GM21528 (cell line): ENCODE data around the gene USP2.

Source experiments
- ATAC-seq: cut with Tn5 transposase; IDR thresholded peaks from one replicate; pipeline ENCODE4 v1.9.1; 2021; ENCODE audit warnings: mild to moderate bottlenecking, moderate library complexity; ENCODE audit not compliant: unreplicated experiment, low FRiP score

Gene USP2

GRCh38 chr11:119381181-119381988 lies at the start of gene USP2:
USP2 (minus strand) TSS chr11:119381690; CDS start chr11:119373480, 8,210 bp downstream.
- ATAC-seq, result peak; percentile 94

DNA sequence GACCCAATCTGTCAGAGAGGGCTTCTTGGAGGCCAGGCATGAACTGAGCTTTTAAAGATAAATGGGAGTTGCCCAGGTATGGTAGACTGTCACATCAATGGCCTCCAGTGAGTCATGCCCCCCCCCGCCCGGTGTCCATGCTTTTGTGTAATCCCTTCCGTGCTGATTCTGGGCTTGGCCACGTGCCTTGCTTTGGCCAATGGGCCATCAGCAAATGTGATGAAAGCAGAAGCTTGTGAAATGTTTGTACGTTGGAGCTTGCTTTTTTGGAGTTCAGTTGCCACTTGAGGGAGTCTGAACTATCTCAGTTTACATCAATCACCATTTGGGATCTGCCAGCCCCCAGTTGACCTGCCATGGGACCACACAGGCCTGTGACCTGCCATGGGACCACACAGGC lies 45.8 kb upstream of the USP2 start:
- ATAC-seq, result no peak

DNA sequence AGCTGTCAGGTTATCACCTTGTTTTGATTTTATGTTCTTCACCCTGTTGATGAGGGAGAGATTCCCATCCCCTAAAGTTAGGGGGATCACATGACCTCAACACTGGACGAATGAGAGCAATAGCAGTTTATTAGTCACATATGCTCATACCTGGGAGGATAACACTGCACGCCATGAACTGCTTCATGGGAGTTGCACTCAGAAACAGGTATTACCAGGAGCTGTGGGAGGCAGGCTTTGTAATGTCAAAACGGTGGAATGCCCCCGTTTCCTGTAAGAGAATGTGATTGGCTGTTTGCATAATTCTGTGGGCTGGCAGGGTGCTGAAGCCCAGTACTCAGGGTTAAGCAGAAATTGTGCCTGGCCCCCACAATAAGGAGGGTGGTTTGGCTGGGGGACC lies 44.7 kb upstream of the USP2 start:
- ATAC-seq, result no peak

DNA sequence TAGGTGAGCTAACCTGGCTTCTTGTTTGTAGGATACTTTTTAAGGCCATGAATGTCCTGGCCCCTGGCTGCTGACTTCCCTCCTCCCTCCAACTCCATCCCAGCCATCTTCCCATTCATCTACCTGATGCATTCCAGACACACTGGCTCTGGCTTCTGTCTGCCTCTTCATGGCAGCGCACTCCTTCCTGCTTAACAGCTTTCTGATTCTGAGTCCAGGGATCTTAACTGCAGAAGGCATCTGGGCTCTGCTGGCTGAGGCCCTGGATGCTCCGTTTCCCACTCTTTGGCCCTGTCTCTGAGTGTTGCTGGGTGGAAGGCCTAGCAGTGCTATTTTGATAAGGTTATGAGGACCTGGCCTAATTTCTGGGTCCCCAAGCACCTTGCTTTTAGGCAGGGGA lies 43.3 kb upstream of the USP2 start:
- ATAC-seq, result no peak

DNA sequence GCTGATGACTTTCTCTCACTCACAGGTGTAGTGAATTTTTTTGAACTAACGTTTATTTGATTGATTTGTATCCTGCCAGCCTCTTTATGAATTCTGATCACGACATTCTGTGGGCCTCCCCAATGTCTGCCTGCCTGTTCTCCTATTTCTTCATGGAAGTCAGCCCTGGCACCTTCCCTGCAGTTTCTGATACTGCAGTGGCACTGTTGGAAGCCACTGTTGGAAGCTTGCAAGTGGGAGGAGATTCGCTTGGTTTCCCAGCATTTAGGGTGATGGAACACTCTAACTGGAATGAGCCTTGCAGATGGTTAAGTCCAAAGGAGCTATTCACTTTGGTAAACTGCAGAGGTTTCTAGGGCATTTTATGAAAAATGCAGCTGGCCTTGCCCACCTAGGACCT lies 42.8 kb upstream of the USP2 start:
- ATAC-seq, result no peak

- ATAC-seq, result no peak
These were observed 42.2 kb upstream of the USP2 start for GRCh38 chr11:119423509-119424254.

DNA sequence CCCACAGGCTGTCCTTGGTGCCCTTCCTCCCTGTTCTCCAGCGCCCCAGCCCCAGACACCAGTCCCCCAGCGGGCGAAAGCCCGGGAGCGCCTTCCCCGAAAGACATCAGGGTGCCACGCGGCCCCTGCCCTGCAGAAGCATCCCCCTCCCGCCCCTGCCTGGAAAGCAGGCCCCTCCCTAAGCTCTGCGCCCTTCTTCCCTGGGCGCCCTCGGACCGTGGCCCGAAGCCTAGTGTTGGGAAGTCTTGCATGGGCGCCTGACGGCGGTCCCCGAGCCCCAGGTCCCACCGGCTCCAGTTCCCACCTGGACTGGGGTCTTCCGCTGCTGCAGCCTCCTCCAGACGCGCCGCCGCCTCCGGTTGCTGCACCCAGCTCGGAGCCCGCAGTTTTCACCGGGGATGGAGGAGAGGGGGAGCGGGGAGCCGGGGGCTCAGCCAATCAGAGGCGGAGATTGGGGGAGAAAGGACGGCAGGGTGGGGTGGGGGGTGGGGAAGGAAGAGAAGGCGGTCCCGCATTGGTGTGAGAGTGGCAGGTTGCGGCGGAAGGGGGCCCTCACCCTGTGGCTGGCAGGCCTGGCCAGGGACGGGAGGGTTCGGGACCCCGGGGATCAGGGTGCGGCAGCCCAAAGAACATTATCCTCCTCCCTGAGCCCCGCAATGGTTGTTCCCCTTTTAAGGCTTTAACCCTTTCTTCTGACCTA lies 41.5 kb upstream of the USP2 start, which contains the start of gene THY1:
Gene THY1 (minus strand): TSS at position 364 of the 700 bp plus-strand sequence. CDS start 2,267 bp downstream, outside the sequence.
- no peak for ATAC-seq

DNA sequence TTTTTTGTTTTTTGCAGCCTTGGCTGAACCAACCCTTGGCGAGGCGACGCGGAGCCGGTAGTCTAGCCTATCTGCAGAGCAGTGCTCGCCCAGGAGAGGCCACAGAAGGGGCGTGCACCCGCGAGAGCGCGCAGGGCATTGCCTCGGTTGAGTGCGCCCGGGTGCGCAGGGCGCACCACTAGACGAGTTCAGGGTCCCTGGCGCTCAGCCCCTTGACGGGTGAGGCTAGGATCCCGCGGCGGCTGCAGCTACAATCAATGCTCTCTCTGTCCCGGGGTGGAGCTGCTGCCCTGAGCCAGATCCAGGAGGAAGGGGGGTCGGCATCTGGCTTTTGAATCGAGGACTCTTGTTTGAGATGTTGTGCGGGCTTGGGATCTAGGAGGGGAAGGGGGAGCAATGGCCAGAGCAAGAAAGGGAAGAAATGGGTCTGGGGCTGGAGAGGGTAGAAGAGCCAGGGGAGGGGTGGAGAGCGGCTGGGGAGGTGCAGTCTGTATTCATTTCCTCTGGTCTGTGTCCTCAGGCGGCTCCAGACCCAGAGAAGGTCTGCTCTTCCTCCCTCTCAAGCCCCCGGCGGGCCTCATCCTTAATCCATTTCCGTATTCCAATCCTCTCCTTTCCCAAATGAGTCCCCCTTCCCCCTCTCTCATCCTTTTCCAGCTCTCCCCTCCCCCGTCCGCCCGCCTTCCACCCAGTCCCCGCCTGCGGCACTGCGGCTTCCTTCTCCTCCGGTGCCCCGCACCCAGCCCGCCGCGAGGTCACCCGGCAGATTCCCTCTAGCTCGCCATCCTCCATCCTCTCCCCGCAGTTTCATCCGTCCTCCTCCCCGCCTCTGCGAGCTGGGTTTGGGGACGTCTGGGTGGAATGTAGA lies 40.7 kb upstream of the USP2 start:
- no peak for ATAC-seq

DNA sequence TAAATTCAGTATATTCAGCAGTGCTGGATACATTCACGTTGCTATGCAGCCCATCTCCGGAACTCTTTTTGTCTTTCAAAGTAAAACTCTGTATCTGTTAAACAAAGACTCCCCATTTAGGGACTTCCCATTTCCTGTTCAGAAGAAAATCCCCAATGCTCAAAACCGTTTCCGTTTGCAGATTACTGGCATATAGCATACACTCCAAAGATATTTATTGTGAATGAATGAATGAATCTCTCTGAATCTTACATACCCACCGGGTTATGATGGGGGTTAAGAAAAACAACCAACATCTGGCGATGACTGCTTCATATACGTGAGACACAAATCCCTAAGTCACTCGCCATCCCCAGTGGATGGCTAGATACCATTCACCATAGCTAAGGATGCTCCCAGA lies 39.9 kb upstream of the USP2 start:
- no peak for ATAC-seq

GRCh38 chr11:119420631-119421030 lies 39.1 kb upstream of the USP2 start:
- no peak for ATAC-seq

DNA sequence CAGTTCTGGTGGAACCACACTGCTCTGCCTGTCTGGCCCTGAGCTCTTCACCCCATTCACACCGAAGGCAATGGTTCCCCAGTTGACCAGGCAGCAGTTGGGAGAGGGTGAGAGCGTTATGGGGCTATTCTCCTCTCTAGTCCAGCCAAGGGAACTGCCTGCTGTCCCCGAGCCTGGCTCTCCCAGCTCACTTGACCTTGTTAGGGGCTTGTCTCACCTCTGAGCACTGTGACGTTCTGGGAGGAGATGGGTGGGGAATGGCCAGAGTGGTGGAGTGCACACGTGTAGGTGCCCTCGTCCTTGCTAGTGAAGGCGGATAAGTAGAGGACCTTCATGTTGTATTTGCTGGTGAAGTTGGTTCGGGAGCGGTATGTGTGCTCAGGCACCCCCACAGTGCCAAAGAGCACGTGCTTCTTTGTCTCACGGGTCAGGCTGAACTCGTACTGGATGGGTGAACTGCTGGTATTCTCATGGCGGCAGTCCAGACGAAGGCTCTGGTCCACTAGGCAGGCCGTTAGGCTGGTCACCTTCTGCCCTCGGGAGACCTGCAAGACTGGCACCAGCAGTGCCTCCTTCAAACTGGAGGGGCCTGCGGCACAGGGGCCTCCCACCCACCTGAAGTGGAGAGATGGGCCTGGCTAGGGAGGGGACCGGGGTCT lies 38.5 kb upstream of the USP2 start:
- ATAC-seq, result no peak

- ATAC-seq, result no peak
These were observed 37.8 kb upstream of the USP2 start for GRCh38 chr11:119419246-119419645.

DNA sequence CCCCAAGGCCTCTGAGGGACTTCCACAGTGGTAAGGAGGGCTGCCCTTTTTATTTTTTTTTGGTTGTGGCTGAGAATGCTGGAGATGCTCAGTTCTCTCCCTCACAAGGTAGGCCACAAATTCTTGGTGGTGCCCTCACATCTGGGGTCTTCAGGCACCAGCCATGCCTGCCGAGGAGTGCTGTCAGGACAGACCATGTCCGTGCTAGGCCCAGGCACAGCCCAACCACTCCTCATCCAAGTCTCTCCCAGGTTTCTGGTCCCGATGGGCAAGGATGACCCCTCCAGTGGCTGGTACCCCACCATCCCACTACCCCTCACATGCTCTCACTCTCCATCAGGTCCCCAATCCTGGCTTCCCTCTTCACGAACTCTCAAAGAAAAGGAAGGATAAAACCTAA lies 37.3 kb upstream of the USP2 start:
- ATAC-seq, result no peak

DNA sequence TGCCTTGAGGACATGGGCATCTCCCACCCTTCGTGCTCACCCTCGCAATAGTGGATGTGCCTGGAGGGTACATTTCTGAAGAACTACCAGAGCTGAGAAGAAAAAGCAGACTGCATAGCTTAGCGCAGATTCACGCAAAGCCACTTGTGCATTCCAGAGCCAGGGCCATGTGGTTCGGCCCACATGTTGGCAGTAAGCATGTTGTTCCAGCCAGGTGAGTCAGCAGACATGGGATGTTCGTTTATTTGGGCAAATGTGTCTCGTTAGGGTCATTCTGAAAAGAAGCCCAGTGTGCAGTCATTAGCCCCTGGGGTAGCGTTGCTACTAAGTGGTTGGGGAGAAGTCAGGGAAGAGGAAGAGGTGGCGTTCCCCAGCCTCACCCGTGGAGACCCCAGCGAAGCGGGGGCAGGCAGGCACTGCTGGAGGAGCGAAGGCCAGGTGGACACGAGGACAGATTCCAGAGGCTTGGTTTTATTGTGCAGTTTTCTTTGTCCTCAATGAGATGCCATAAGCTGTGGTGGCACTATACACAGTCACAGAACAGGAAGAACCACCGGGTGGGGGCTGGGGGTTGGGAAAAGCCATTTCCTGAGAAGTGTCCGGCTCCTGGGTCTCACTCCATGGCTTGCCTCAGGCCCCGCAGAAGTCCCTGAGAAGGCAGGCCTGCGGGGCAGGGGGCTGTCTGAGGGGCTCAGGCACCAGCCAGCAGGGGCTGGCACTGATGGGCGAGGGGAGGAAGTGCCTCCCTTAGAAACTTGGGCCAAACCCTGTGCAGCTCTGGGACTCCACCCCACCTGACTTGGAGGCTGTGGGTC lies 36.4 kb upstream of the USP2 start:
- ATAC-seq, result no peak

GRCh38 chr11:119416606-119417580 lies 35.4 kb upstream of the USP2 start:
- no peak for ATAC-seq

DNA sequence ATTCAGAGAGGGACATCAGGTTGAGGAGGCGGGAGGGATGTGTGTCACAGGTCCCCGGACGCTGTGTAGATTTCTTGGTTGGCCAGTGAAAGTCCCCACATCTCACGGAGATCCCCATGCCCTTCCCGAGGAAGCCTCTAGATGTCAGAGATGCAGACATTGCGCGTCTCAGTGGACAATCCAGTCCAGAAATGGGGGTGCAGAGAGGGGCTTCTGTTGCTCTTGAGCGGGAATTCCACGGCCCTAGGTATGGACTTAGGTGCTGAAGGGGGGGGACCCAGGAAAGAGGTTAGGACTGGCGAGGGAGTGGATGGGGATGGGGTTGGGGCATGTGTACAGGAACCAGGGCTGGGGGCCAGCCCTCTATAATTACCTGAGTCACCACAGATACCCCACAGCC lies 34.5 kb upstream of the USP2 start:
- ATAC-seq, result no peak

DNA sequence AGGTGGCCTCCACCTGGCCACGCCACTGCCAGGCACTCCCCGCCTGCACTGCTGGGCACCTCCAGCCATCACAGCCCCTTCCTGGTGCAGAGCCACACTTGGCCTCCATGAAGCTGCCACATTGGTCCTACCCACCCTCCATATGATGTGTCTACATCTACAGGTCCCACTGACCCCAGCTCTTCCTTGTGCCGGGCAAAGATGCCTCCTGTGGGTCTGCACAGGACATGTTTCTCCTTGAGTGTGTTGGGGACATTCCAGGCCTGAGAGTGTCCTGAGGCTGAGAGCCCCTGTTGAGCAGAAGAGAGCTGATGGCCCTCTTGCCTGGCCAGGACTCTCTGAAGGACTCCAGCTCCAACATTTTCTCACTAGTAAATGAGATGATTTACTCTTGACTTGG lies 34.0 kb upstream of the USP2 start:
- no peak for ATAC-seq

DNA sequence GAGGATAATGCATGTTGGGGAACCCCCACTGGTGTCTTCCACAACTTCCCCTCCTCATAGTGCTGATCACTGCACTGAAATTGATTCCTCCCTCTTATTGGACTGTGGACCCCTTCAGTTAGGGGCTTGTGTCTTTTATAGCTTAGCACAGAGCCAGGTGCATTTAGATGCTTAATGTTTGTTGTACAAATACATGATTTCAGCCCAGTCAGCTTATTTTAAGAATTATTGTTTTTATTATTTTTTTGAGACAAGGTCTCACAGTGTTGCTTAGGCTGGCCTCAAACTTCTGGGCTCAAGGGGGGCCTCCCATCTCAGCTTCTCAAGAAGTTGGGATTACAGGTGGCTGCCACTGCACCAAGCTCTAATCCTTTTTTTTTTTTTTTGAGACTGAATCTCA lies 33.2 kb upstream of the USP2 start:
- no peak for ATAC-seq
